PC-9 (cell line): Measurements from ENCODE around the gene EYA2. TPM values are rescaled to one million over a fixed set of nuclear protein-coding genes. Genes with fewer than 3 reads are reported as not detected.

Experiments
- BruUV-seq: library from RNA; stranded (reverse); fragments of 400-500 nt; replicated peaks from 2 replicates; lab custom pipeline; 2021; lab: Mats Ljungman, UMichigan
- CTCF ChIA-PET: fragments of 300-600 bp; sonication (Branson Sonifier 250); formaldehyde crosslinking; loops from one replicate; lab custom pipeline; 2022; ENCODE audit warnings: antibody characterized with exemption; lab: Charles Lee
- POLR2A ChIA-PET: fragments of 300-600 bp; sonication (Branson Sonifier 250); formaldehyde crosslinking; loops from one replicate; lab custom pipeline; 2022; ENCODE audit warnings: antibody characterized with exemption; ENCODE audit not compliant: unreplicated experiment; lab: Charles Lee
- DNase-seq, 2 experiments: peaks; one replicate each; pipeline versions ENCODE4 v3.0.0 to v3.0.0-alpha.2; 2015 to 2022; ENCODE audit warnings: mixed read lengths in 1 of 2
- H2AFZ ChIP-seq: fragments of 200-600 bp; sonication (generic); 2 replicates; pipeline ENCODE4 v1.8.1; 2017; ENCODE audit warnings: antibody characterized with exemption
- H3F3A ChIP-seq: fragments of 200-600 bp; sonication (generic); 2 replicates; pipeline ENCODE4 v1.8.1; 2017; ENCODE audit warnings: antibody characterized with exemption, mild to moderate bottlenecking, low read depth; ENCODE audit not compliant: insufficient read depth
- H3K27ac ChIP-seq: fragments of 200-600 bp; sonication (generic); 2 replicates; pipeline ENCODE4 v1.6.1; 2016; ENCODE audit warnings: mixed run types
- H3K27me3 ChIP-seq: fragments of 200-600 bp; sonication (generic); 2 replicates; pipeline ENCODE4 v1.6.1; 2016; ENCODE audit warnings: low read depth, mixed run types; ENCODE audit not compliant: insufficient read depth
- H3K36me3 ChIP-seq: fragments of 200-600 bp; sonication (generic); 2 replicates; pipeline ENCODE4 v1.6.1; 2016; ENCODE audit warnings: low read depth, mixed run types
- H3K4me1 ChIP-seq: fragments of 200-600 bp; sonication (generic); replicated peaks from 2 replicates; pipeline ENCODE4 v1.6.1; 2016; ENCODE audit warnings: mixed run types; ENCODE audit not compliant: insufficient read depth
- H3K4me2 ChIP-seq: fragments of 200-600 bp; sonication (generic); 2 replicates; pipeline ENCODE4 v1.6.1; 2017; ENCODE audit warnings: mixed run types
- H3K4me3 ChIP-seq: fragments of 200-600 bp; sonication (generic); 2 replicates; pipeline ENCODE4 v1.6.1; 2016; ENCODE audit warnings: mixed run types
- H3K79me2 ChIP-seq: fragments of 200-600 bp; sonication (generic); 2 replicates; pipeline ENCODE4 v1.6.1; 2017; ENCODE audit warnings: low read depth, mixed run types
- H3K9me2 ChIP-seq: fragments of 200-600 bp; sonication (generic); 2 replicates; pipeline ENCODE4 v1.8.1; 2017; ENCODE audit warnings: mild to moderate bottlenecking; ENCODE audit not compliant: insufficient read depth
- H3K9me3 ChIP-seq: fragments of 200-600 bp; sonication (generic); 2 replicates; pipeline ENCODE4 v1.8.1; 2016; ENCODE audit warnings: low read depth; ENCODE audit not compliant: insufficient read depth
- H4K20me1 ChIP-seq: fragments of 200-600 bp; sonication (generic); 2 replicates; pipeline ENCODE4 v1.8.1; 2017; ENCODE audit not compliant: insufficient read depth
- EZH2 ChIP-seq: fragments of 200-600 bp; sonication (generic); IDR thresholded peaks from 2 replicates; pipeline ENCODE4 v1.8.0; 2017; ENCODE audit warnings: antibody characterized with exemption, low read depth
- intact Hi-C: fragments of 100-400 bp; cut with micrococcal nuclease; formaldehyde crosslinking; loops from one replicate; pipeline ENCODE4 v1.10.0; 2022; ENCODE audit not compliant: unreplicated experiment
- total RNA-seq: library from RNA; stranded (reverse); gene quantifications from 2 replicates; pipeline ENCODE4 v1.2.3, GENCODE V29; 2021
- TF ChIP-seq, protein P1 (sequence below): fragments of 200-600 bp; sonication (generic); conservative IDR thresholded peaks from 2 replicates; pipeline ENCODE4 v1.6.1; 2017; ENCODE audit warnings: mixed run types, antibody characterized with exemption, mild to moderate bottlenecking, moderate library complexity

EYA2 gene
- total RNA-seq, 1 experiment from 2014 or later: not detected

DNA sequence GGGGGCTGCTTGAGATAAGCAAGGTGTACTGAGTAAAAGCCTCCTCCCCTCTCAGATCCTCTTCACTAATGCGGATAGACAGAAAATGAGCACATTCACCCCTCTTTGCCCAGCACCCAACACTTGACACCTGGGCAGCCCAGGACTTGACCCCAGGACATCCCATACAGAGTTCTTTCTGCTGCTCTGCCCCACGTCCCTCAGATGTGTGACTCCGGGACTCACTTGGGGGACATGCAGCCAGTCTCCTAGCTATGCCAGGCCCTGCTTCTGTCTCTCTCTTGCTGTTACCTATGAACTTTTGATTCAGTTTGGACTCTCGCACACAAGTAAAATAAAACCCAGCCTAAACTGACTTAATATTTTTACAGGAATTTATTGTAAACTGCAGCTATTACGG is 159.9 kb downstream of the EYA2 start:
- H3K4me2 ChIP-seq: no peak overlapping the region
- CTCF ChIA-PET: no interaction called here
- POLR2A ChIA-PET: no interaction called here
- no peaks in the 10 kb centered on the region for H3K9me3 ChIP-seq
- H3K79me2 ChIP-seq: no peaks in the 10 kb centered on the region
- no peaks in the 10 kb centered on the region for H4K20me1 ChIP-seq
- peaks cover 49% of the 10 kb centered on the region for H3K27me3 ChIP-seq
- no peak for TF ChIP-seq EZH2
- TF ChIP-seq, protein P1, sequence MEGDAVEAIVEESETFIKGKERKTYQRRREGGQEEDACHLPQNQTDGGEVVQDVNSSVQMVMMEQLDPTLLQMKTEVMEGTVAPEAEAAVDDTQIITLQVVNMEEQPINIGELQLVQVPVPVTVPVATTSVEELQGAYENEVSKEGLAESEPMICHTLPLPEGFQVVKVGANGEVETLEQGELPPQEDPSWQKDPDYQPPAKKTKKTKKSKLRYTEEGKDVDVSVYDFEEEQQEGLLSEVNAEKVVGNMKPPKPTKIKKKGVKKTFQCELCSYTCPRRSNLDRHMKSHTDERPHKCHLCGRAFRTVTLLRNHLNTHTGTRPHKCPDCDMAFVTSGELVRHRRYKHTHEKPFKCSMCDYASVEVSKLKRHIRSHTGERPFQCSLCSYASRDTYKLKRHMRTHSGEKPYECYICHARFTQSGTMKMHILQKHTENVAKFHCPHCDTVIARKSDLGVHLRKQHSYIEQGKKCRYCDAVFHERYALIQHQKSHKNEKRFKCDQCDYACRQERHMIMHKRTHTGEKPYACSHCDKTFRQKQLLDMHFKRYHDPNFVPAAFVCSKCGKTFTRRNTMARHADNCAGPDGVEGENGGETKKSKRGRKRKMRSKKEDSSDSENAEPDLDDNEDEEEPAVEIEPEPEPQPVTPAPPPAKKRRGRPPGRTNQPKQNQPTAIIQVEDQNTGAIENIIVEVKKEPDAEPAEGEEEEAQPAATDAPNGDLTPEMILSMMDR: no peak
- no peak overlapping the region for H2AFZ ChIP-seq
- H3K4me1 ChIP-seq: 0 out of 2 replicates have a peak, but pooled peaks cover 4% of the 10 kb centered on the region
- intact Hi-C loops: no loop called here
- H3F3A ChIP-seq: no peaks in the 10 kb centered on the region
- DNase-seq: no peak
- no peak overlapping the region for H3K27ac ChIP-seq
- BruUV-seq: no TSS peak
- no peaks in the 10 kb centered on the region for H3K36me3 ChIP-seq
- no peak overlapping the region for H3K4me3 ChIP-seq
- no peaks in the 10 kb centered on the region for H3K9me2 ChIP-seq

DNA sequence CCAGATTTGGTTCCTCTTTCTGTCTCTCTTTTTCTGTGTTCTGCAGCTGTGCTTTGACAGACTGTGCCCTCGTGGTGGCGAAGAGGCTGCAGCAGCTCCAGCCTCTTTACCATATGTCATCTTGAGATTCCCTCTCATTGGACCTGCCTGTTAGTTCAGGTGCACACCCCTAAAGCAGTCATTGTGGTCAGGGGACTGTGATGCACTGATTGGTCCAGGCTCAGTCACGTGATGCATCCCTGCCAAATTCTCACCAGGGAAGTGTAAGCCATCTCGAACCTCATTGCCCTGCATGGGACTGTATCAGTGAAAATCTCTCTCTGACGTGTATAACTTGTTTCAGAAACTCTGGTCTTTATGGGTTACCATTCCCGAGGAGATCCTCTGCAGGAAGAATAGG is 160.3 kb downstream of the EYA2 start:
- Histone ChIP-seq H3K4me2 (no peak overlapping the region), H2AFZ (no peak overlapping the region), H3K4me1 (0 out of 2 replicates have a peak, but pooled peaks cover 4% of the 10 kb centered on the region), H3K27me3 (peaks cover 45% of the 10 kb centered on the region), H3K27ac (no peak overlapping the region), H3K4me3 (no peak overlapping the region), H3K9me2 (no peaks in the 10 kb centered on the region), H3F3A (no peaks in the 10 kb centered on the region), H3K36me3 (no peaks in the 10 kb centered on the region), H3K79me2 (no peaks in the 10 kb centered on the region), H3K9me3 (no peaks in the 10 kb centered on the region), H4K20me1 (no peaks in the 10 kb centered on the region)
- BruUV-seq: no TSS peak
- ChIA-PET POLR2A (no interaction called here), CTCF (no interaction called here)
- intact Hi-C loops: no loop called here
- no peak for TF ChIP-seq EZH2
- TF ChIP-seq, protein P1: no peak
- DNase-seq: no peak

DNA sequence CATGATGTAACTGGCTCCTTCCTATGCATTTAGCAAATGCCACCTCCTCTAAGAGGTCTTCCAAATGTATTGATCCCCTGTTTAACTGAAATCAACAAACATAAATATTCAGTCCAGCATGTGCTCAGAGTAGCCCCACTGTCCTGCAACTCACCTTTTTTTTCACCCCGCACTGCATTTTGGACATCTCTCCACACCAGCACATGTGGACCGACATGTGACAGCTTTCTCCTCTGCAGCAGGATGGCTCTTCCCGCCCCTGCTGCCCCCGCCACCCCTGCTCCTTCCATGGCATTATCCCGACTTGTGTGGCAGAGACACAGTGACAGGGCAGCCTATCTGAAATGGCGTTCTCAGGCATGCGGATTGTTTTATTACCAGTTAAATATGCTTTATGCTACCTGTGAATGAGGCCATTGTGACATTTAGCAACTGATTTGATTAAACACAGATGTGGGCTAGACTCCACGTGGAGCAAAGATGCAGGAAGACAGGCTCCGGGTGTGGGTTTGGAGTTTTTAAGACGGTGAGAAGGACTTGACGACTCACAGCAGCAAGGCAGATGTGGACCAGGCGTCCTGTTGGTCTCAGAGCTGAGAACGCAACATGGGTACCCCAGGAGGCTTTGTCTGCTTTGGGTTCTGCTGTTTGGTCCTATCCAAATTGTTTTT is 161.2 kb downstream of the EYA2 start:
- H4K20me1 ChIP-seq: no peaks in the 10 kb centered on the region
- H2AFZ ChIP-seq: no peak overlapping the region
- no peaks in the 10 kb centered on the region for H3K36me3 ChIP-seq
- no peaks in the 10 kb centered on the region for H3K9me3 ChIP-seq
- no peak overlapping the region for H3K27ac ChIP-seq
- no peak overlapping the region for H3K4me2 ChIP-seq
- ChIA-PET POLR2A (no interaction called here), CTCF (no interaction called here)
- 0 out of 2 replicates have a peak, but pooled peaks cover 4% of the 10 kb centered on the region for H3K4me1 ChIP-seq
- BruUV-seq: no TSS peak
- no peak overlapping the region for H3K4me3 ChIP-seq
- H3K79me2 ChIP-seq: no peaks in the 10 kb centered on the region
- H3K9me2 ChIP-seq: no peaks in the 10 kb centered on the region
- TF ChIP-seq, protein P1: no peak
- no peak for TF ChIP-seq EZH2
- no peak for DNase-seq
- H3K27me3 ChIP-seq: peaks cover 36% of the 10 kb centered on the region
- intact Hi-C loops: no loop called here
- H3F3A ChIP-seq: no peaks in the 10 kb centered on the region
